SK-N-SH treated with all-trans-retinoic acid at 6 μM for 48 hours (cell line): ENCODE measurements around the gene DES.

ENCODE experiments used
- ATAC-seq: fragments of 200-7000 bp; cut with Tn5 transposase; 3 replicates; pipeline ENCODE4 v1.9.1; 2020; ENCODE audit warnings: mild to moderate bottlenecking, moderate library complexity
- ARNTL ChIP-seq: fragments of 450-650 bp; formaldehyde crosslinking; IDR thresholded peaks from 2 replicates; pipeline ENCODE4 v1.5.0; 2020; ENCODE audit warnings: low read depth, mild to moderate bottlenecking, moderate library complexity, borderline replicate concordance
- BACH2 ChIP-seq: fragments of 250-450 bp; sonication (Bioruptor Pico); IDR thresholded peaks from 2 replicates; pipeline ENCODE4 v1.9.0; 2021; ENCODE audit warnings: mild to moderate bottlenecking, borderline replicate concordance
- CSDC2 ChIP-seq: fragments of 250-450 bp; sonication (Bioruptor Pico); IDR thresholded peaks from 2 replicates; pipeline ENCODE4 v1.5.0; 2020; ENCODE audit warnings: mild to moderate bottlenecking, moderate library complexity
- GLIS3 ChIP-seq: fragments of 250-450 bp; sonication (Bioruptor Pico); IDR thresholded peaks from 2 replicates; pipeline ENCODE4 v1.5.0; 2020; ENCODE audit warnings: mild to moderate bottlenecking, moderate library complexity
- ISL1 ChIP-seq: fragments of 250-450 bp; sonication (Bioruptor Pico); IDR thresholded peaks from 2 replicates; pipeline ENCODE4 v2.1.2; 2022; ENCODE audit warnings: mild to moderate bottlenecking, moderate library complexity
- PPARA ChIP-seq: fragments of 250-450 bp; sonication (Bioruptor Pico); IDR thresholded peaks from 2 replicates; pipeline ENCODE4 v1.5.0; 2020; ENCODE audit warnings: mild to moderate bottlenecking, borderline replicate concordance
- RARB ChIP-seq: fragments of 250-450 bp; sonication (Bioruptor Pico); IDR thresholded peaks from 2 replicates; pipeline ENCODE4 v1.8.0; 2021; ENCODE audit warnings: mild to moderate bottlenecking, moderate library complexity
- SNAI2 ChIP-seq: fragments of 250-450 bp; sonication (Bioruptor Pico); IDR thresholded peaks from 2 replicates; pipeline ENCODE4 v1.5.0; 2020; ENCODE audit warnings: mild to moderate bottlenecking, moderate library complexity
- TCF4 ChIP-seq: fragments of 250-450 bp; sonication (Bioruptor Pico); IDR thresholded peaks from 2 replicates; pipeline ENCODE4 v1.8.0; 2021; ENCODE audit warnings: mild to moderate bottlenecking, moderate library complexity, borderline replicate concordance
- TOX ChIP-seq: fragments of 250-450 bp; sonication (Bioruptor Pico); IDR thresholded peaks from 2 replicates; pipeline ENCODE4 v1.8.0; 2021; ENCODE audit warnings: mild to moderate bottlenecking, moderate library complexity, borderline replicate concordance
- ZC3H10 ChIP-seq: fragments of 250-450 bp; sonication (Bioruptor Pico); IDR thresholded peaks from 2 replicates; pipeline ENCODE4 v1.5.1; 2021; ENCODE audit warnings: mild to moderate bottlenecking, moderate library complexity
- ZFP30 ChIP-seq: fragments of 450-650 bp; formaldehyde crosslinking; IDR thresholded peaks from 2 replicates; pipeline ENCODE4 v1.5.0; 2022; ENCODE audit warnings: mild to moderate bottlenecking, moderate library complexity
- ZNF565 ChIP-seq: fragments of 450-650 bp; formaldehyde crosslinking; conservative IDR thresholded peaks from 2 replicates; pipeline ENCODE4 v1.5.0; 2020; ENCODE audit warnings: low read depth, mild to moderate bottlenecking, moderate library complexity
- ZNF70 ChIP-seq: fragments of 450-650 bp; formaldehyde crosslinking; IDR thresholded peaks from 2 replicates; pipeline ENCODE4 v1.5.0; 2020; ENCODE audit warnings: mild to moderate bottlenecking, moderate library complexity
- ZNF8 ChIP-seq: fragments of 450-650 bp; formaldehyde crosslinking; IDR thresholded peaks from 2 replicates; pipeline ENCODE4 v1.5.0; 2020; ENCODE audit warnings: mild to moderate bottlenecking, moderate library complexity
- TF ChIP-seq, protein P1 (sequence below): fragments of 250-450 bp; sonication (Bioruptor Pico); IDR thresholded peaks from 2 replicates; pipeline ENCODE4 v1.8.0; 2021; ENCODE audit warnings: low read depth, mild to moderate bottlenecking, moderate library complexity, borderline replicate concordance
- TF ChIP-seq, protein P2 (sequence below): fragments of 250-450 bp; sonication (Bioruptor Pico); IDR thresholded peaks from 2 replicates; pipeline ENCODE4 v1.8.0; 2020; ENCODE audit warnings: mild to moderate bottlenecking, moderate library complexity, borderline replicate concordance
- TF ChIP-seq, protein P3 (sequence below): fragments of 250-450 bp; sonication (Bioruptor Pico); IDR thresholded peaks from 2 replicates; pipeline ENCODE4 v1.5.1; 2020; ENCODE audit warnings: low read depth, mild to moderate bottlenecking, moderate library complexity
- TF ChIP-seq, protein P4 (sequence below): fragments of 250-450 bp; sonication (Bioruptor Pico); IDR thresholded peaks from 2 replicates; pipeline ENCODE4 v1.5.1; 2021; ENCODE audit warnings: mild to moderate bottlenecking, moderate library complexity
- TF ChIP-seq, protein P5 (sequence below): fragments of 250-450 bp; sonication (Bioruptor Pico); IDR thresholded peaks from 2 replicates; pipeline ENCODE4 v1.5.0; 2020; ENCODE audit warnings: mild to moderate bottlenecking, moderate library complexity

The DES gene

DNA sequence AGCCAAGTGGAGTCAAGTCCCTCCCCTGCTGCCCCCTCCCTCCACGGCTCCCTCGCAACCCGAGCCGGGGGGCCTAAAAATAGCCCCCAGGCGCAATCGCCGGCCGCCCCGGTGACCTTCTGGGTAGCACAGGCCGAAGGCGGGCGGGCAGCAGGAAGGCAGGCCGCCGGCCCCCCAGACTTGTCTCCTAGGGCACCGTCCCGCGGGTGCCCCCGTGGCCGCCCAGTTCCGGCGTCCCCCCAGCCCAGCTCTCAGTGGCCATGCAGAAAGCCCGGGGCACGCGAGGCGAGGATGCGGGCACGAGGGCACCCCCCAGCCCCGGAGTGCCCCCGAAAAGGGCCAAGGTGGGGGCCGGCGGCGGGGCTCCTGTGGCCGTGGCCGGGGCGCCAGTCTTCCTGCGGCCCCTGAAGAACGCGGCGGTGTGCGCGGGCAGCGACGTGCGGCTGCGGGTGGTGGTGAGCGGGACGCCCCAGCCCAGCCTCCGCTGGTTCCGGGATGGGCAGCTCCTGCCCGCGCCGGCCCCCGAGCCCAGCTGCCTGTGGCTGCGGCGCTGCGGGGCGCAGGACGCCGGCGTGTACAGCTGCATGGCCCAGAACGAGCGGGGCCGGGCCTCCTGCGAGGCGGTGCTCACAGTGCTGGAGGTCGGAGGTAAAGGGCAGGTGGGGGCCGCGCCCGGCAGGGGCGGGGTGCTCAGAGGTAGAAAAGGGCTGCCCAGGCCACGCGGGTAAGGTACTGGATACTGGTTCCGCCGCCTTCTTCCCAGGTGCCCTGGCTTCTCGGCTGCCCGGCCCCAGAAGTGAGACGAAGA is 16.7 kb downstream of the DES start, which contains the start of gene SPEG:
SPEG (plus strand) TSS at position 126 of the 808 bp plus-strand sequence; CDS start at position 261, 135 bp downstream.
- no peak for ATAC-seq
- TF ChIP-seq ZC3H10, result no peak
- no peak for TF ChIP-seq ARNTL

DNA sequence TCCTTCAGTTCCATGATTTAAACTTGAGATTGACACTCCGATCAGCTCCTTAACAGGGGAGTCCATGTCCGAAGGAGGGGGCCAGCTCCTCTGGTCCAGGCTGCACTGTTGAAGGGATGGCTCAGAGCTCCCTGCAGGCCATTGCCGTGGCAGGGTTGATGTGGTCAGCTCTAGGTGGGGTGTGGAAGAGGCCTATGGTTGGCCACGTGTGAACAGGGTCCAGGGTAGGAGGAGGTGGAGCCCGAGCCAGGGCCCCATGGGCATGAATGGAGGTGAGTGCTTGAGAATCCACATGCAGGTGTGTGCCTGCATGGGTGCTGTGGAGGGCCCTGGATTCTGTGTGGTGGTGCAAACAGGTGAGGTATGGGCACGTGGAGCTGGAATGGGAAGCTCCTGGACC is 17.5 kb downstream of the DES start:
- TF ChIP-seq, protein P1, sequence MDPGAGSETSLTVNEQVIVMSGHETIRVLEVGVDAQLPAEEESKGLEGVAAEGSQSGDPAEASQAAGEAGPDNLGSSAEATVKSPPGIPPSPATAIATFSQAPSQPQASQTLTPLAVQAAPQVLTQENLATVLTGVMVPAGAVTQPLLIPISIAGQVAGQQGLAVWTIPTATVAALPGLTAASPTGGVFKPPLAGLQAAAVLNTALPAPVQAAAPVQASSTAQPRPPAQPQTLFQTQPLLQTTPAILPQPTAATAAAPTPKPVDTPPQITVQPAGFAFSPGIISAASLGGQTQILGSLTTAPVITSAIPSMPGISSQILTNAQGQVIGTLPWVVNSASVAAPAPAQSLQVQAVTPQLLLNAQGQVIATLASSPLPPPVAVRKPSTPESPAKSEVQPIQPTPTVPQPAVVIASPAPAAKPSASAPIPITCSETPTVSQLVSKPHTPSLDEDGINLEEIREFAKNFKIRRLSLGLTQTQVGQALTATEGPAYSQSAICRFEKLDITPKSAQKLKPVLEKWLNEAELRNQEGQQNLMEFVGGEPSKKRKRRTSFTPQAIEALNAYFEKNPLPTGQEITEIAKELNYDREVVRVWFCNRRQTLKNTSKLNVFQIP, result no peak
- TF ChIP-seq ISL1, result no peak
- no peak for TF ChIP-seq ZNF70 (CRISPR knock-in tag)
- TF ChIP-seq PPARA (CRISPR knock-in tag), result no peak
- TF ChIP-seq TCF4 (CRISPR knock-in tag), result no peak
- TF ChIP-seq, protein P2, sequence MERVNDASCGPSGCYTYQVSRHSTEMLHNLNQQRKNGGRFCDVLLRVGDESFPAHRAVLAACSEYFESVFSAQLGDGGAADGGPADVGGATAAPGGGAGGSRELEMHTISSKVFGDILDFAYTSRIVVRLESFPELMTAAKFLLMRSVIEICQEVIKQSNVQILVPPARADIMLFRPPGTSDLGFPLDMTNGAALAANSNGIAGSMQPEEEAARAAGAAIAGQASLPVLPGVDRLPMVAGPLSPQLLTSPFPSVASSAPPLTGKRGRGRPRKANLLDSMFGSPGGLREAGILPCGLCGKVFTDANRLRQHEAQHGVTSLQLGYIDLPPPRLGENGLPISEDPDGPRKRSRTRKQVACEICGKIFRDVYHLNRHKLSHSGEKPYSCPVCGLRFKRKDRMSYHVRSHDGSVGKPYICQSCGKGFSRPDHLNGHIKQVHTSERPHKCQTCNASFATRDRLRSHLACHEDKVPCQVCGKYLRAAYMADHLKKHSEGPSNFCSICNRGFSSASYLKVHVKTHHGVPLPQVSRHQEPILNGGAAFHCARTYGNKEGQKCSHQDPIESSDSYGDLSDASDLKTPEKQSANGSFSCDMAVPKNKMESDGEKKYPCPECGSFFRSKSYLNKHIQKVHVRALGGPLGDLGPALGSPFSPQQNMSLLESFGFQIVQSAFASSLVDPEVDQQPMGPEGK (CRISPR knock-in tag), result no peak
- TF ChIP-seq RARB (CRISPR knock-in tag), result no peak
- TF ChIP-seq, protein P3, sequence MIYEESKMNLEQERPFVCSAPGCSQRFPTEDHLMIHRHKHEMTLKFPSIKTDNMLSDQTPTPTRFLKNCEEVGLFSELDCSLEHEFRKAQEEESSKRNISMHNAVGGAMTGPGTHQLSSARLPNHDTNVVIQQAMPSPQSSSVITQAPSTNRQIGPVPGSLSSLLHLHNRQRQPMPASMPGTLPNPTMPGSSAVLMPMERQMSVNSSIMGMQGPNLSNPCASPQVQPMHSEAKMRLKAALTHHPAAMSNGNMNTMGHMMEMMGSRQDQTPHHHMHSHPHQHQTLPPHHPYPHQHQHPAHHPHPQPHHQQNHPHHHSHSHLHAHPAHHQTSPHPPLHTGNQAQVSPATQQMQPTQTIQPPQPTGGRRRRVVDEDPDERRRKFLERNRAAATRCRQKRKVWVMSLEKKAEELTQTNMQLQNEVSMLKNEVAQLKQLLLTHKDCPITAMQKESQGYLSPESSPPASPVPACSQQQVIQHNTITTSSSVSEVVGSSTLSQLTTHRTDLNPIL (CRISPR knock-in tag), result no peak
- TF ChIP-seq ZNF8 (CRISPR knock-in tag), result no peak
- no peak for TF ChIP-seq ZC3H10
- TF ChIP-seq BACH2 (CRISPR knock-in tag), result no peak
- no peak for TF ChIP-seq ZNF565 (CRISPR knock-in tag)
- no peak for TF ChIP-seq GLIS3 (CRISPR knock-in tag)
- no peak for TF ChIP-seq ARNTL
- no peak for ATAC-seq

DNA sequence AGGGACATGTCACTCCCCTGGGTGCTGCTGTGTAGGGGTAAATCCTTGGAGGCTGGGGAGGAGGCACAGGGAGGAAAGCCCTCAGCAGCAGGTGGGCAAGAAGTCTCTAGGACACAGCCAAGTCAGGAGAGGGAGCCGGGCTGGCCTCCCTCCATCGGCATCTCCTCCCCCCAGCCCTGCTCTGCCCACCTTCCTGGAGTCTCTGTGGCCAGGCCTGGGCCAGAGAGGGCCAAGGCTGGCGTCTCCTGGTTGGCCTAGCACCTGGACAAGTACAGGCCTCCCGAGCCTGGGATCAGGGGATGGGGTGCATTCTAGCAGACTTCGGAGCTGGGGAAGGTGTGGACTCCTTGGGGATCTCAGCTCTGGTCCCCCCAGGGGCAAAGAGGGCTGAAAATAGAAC is 18.3 kb downstream of the DES start:
- TF ChIP-seq ARNTL, result no peak
- TF ChIP-seq SNAI2 (CRISPR knock-in tag), result no peak
- TF ChIP-seq TOX (CRISPR knock-in tag), result no peak
- TF ChIP-seq, protein P1, result no peak
- no peak for TF ChIP-seq TCF4 (CRISPR knock-in tag)
- TF ChIP-seq, protein P4, sequence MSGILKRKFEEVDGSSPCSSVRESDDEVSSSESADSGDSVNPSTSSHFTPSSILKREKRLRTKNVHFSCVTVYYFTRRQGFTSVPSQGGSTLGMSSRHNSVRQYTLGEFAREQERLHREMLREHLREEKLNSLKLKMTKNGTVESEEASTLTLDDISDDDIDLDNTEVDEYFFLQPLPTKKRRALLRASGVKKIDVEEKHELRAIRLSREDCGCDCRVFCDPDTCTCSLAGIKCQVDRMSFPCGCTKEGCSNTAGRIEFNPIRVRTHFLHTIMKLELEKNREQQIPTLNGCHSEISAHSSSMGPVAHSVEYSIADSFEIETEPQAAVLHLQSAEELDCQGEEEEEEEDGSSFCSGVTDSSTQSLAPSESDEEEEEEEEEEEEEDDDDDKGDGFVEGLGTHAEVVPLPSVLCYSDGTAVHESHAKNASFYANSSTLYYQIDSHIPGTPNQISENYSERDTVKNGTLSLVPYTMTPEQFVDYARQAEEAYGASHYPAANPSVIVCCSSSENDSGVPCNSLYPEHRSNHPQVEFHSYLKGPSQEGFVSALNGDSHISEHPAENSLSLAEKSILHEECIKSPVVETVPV (CRISPR knock-in tag), result no peak
- TF ChIP-seq, protein P5, sequence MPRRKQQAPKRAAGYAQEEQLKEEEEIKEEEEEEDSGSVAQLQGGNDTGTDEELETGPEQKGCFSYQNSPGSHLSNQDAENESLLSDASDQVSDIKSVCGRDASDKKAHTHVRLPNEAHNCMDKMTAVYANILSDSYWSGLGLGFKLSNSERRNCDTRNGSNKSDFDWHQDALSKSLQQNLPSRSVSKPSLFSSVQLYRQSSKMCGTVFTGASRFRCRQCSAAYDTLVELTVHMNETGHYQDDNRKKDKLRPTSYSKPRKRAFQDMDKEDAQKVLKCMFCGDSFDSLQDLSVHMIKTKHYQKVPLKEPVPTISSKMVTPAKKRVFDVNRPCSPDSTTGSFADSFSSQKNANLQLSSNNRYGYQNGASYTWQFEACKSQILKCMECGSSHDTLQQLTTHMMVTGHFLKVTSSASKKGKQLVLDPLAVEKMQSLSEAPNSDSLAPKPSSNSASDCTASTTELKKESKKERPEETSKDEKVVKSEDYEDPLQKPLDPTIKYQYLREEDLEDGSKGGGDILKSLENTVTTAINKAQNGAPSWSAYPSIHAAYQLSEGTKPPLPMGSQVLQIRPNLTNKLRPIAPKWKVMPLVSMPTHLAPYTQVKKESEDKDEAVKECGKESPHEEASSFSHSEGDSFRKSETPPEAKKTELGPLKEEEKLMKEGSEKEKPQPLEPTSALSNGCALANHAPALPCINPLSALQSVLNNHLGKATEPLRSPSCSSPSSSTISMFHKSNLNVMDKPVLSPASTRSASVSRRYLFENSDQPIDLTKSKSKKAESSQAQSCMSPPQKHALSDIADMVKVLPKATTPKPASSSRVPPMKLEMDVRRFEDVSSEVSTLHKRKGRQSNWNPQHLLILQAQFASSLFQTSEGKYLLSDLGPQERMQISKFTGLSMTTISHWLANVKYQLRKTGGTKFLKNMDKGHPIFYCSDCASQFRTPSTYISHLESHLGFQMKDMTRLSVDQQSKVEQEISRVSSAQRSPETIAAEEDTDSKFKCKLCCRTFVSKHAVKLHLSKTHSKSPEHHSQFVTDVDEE (CRISPR knock-in tag), result no peak
- no peak for TF ChIP-seq ZNF565 (CRISPR knock-in tag)
- no peak for TF ChIP-seq ZFP30 (CRISPR knock-in tag)
- no peak for TF ChIP-seq GLIS3 (CRISPR knock-in tag)
- TF ChIP-seq ISL1, result no peak
- no peak for TF ChIP-seq ZNF8 (CRISPR knock-in tag)
- no peak for TF ChIP-seq RARB (CRISPR knock-in tag)
- TF ChIP-seq CSDC2 (CRISPR knock-in tag), result no peak
- TF ChIP-seq ZNF70 (CRISPR knock-in tag), result no peak
- TF ChIP-seq ZC3H10, result no peak
- TF ChIP-seq, protein P3 (CRISPR knock-in tag), result no peak
- TF ChIP-seq, all 23 proteins: peak for 0
- ATAC-seq, result no peak
